GM12872 (cell line): Measurements from ENCODE around the gene TMSB4X.

Experiments used
- TF ChIP-seq, protein P1 (sequence below): IDR thresholded peaks from 3 replicates; pipeline ENCODE4 v1.5.1; 2011; ENCODE audit warnings: low read depth, mild to moderate bottlenecking, low read length, moderate library complexity; ENCODE audit not compliant: insufficient read depth

Gene TMSB4X

DNA sequence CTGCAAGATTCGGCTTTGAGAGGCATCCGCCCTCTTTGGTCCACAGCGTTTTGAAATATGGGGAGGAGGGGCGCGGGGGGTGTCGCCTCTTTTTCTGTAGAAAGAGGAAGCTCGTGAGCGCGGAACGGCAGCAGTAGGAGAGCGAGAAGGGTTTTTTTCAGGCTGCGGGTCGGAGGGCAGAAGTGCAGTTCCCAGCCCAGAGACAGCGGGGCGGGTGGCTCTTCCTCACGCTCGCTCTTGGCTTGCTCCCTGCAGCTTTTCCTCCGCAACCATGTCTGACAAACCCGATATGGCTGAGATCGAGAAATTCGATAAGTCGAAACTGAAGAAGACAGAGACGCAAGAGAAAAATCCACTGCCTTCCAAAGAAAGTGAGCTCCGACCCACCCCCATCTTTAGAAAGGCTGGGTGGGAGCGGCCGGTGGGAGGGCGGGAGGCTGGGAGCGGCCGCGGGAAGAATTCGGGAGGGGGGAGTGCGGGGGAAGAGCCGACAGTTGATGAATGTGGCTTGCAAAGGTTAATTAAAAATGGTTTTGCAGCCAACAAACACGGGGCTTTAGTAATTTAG lies 1.2 kb downstream of the TMSB4X start:
- TF ChIP-seq, protein P1, sequence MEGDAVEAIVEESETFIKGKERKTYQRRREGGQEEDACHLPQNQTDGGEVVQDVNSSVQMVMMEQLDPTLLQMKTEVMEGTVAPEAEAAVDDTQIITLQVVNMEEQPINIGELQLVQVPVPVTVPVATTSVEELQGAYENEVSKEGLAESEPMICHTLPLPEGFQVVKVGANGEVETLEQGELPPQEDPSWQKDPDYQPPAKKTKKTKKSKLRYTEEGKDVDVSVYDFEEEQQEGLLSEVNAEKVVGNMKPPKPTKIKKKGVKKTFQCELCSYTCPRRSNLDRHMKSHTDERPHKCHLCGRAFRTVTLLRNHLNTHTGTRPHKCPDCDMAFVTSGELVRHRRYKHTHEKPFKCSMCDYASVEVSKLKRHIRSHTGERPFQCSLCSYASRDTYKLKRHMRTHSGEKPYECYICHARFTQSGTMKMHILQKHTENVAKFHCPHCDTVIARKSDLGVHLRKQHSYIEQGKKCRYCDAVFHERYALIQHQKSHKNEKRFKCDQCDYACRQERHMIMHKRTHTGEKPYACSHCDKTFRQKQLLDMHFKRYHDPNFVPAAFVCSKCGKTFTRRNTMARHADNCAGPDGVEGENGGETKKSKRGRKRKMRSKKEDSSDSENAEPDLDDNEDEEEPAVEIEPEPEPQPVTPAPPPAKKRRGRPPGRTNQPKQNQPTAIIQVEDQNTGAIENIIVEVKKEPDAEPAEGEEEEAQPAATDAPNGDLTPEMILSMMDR, result no peak

DNA sequence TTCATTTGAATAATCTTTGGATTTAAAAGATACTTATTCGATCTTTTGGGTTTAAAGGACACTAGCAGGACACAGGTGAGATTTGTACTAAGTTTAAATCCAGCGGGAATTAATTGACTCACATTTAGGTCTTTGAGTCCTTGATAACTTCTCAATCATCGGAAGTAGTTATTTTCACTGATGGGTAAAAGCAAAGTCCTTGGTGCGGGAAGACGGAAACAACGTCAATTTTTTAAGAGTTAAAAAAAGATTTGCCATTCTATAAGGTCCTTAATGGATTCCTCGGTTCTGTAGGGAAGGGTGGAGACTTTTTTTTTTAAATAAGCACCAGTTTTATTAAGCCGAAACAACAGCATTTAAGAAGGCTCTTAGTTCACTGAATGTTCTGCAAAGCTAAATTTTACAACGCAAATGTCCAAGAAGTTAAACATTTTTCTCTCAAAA lies 2.9 kb downstream of the TMSB4X start:
- TF ChIP-seq, protein P1, result no peak

DNA sequence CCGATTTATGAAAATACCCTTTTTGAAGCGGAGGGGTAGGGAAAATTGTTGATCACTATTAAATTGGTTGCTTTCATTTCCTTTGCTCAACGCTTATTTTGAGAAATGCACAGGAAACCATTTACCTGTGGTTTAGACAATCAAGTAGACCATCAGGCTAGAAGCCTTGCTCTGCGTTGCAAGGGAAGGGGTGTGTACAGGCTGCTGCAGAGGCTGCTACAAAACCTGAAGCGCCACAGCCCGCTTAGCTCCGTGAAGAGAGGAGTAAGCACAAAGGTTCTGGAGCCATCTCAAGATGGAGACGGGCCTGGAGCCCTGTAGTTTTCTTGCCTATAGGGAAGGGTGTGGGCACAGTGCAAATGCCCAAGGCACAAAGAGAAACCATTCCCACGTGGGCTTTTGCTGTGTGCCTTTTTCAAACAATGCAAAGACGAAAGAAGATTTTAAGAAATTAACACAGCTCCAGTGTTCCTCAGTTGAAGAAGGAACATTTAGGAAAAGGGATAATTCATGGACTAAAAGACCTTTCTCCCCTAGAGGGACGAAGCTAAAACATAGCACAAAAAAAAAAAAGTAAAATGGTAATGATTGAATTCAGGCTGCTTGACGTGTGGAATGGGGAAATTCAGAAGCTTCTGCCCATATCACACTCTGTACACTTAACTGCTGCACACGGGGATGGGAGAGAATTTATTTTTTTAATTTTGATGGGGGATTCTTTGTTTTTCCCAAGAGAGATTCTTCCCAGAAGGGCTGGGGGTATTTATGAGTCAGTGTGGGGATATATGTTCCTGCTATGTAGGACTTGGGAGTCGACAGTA lies 3.5 kb downstream of the TMSB4X start:
- TF ChIP-seq, protein P1, result no peak

DNA sequence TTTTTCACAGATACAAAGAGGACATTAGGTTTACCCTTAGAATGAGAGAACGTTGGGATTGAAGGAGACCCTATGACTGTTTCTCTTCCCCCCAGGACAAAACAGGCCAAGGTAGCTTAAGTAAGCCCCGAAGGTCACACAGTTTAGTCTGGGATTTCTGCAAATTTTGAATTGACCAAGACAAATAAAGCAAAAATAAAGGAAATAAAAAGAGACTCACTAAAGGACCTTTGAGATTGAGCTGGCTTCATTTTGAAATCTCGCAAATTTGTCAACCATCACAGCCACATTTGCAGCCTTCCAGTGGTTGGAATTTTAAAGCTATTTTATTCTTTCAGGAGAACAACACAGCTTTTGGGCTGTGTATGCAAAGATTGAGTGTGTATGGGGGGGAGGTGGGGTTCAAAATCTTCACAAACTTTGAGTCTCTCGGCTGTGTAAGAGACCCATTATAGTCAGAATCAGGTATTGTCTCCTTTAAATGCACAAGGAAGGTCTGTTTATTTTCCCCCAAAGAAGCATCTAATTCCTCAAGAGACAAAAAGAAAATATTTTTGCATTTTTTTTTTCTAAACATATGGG lies 4.2 kb downstream of the TMSB4X start:
- TF ChIP-seq, protein P1, result no peak

DNA sequence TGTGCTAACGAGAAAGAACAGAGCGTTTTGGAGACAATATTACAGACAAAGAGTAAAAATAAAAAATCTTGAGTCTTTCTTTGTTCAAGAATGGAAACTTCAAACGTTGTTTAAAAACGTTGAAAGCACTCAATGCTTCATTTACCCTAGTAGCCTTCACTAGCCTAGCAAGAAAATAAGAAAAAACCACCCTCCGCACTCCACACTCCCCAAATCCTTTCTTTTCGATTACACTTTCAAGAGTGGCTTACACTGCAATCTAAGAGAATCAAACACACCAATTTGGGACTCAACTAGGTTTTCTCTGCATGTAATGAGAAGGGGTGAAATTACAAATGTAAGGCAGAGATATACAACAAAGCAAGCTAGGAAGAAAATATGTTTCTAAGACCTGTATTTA lies 4.7 kb downstream of the TMSB4X start:
- TF ChIP-seq, protein P1, result no peak

DNA sequence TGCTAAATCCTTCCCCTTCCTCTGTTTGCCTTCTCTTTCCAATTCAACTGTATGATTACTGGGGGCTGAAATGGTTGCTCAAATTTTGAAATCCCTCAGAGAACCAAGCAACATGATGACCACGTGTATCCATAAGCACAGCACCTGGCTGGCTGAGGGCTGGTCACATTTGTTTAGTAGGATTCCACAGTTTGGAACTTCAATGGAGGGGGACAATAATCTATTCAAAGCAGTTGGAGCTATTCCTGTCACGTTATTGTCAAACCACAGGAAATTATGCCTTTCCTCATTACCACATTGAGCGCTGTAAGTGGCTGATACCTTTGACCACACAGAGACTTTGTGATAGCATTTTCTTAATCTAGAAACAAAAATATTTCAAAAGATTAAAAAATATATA lies 7.0 kb downstream of the TMSB4X start:
- TF ChIP-seq, protein P1, result no peak

DNA sequence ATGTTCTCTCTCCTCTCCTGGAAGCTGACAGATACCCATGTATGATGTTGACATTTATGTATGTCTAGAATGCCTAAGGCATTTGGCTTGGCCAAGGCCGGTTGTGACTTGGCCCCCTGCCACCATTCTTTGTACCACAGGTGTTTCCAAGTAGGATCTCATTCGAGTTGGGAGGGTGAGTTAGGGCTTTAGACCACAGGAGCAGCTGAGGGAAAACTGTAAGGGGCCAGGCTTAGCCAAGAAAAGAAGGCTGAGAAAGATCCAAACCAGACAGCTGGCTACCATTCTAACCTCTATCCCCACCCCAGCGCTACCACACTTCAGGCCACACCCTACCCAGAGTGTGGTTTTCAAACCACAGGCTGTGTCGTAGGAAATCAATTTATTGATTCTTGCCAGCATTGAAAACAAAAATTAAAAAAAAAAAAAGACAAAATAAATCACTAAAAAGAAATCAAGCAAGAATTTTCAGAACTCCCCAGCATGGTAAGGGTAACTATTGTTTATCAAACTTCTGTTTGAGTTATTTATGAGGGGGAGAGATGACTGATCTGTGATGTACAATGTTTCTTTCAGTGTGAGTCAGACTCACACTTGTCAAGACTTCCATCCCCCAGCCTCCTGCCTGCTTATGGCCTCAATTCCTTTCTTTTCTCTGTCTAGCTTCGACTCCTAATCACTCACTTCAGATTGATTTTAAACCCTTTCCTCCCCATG lies 9.9 kb downstream of the TMSB4X start:
- TF ChIP-seq, protein P1, result no peak
